ENCODE measurements around the gene GRHPR.
"Not testable (repeated sequence)": the region's sequence is repeated elsewhere in the genome, so short reads cannot be mapped to it uniquely, and the experiment has no call there.

The GRHPR gene

GRCh38 chr9:37451628-37452027 is 29.1 kb downstream of the GRHPR start:
- no peak for FAIRE-seq

GRCh38 chr9:37452611-37453010 is 30.1 kb downstream of the GRHPR start:
- no peak for FAIRE-seq

GRCh38 chr9:37453827-37454226 is 31.3 kb downstream of the GRHPR start:
- FAIRE-seq = no peak

GRCh38 chr9:37454238-37454637 is 31.7 kb downstream of the GRHPR start:
- FAIRE-seq = no peak

- FAIRE-seq = no peak
Measured at GRCh38 chr9:37455884-37456647, 33.6 kb downstream of the GRHPR start.

GRCh38 chr9:37456817-37457216 is 34.3 kb downstream of the GRHPR start:
- FAIRE-seq = no peak

- FAIRE-seq = no peak
Measured at GRCh38 chr9:37464006-37464405, 41.5 kb downstream of the GRHPR start.

- FAIRE-seq = no peak
Measured at GRCh38 chr9:37464426-37465248, 42.1 kb downstream of the GRHPR start.

- peak; percentile 87 for FAIRE-seq
Measured at GRCh38 chr9:37465249-37466036, 42.9 kb downstream of the GRHPR start, which contains the start of gene ZBTB5. Gene ZBTB5, minus strand, starts transcription at chr9:37465450. Its CDS starts 22,899 bp downstream, at chr9:37442551.

GRCh38 chr9:37466037-37466709 is 43.7 kb downstream of the GRHPR start:
- FAIRE-seq = no peak

- FAIRE-seq = not testable (repeated sequence)
Measured at GRCh38 chr9:37467530-37467929, 45.0 kb downstream of the GRHPR start.

- FAIRE-seq = no peak
Measured at GRCh38 chr9:37468620-37469019, 46.1 kb downstream of the GRHPR start.

- FAIRE-seq = no peak
Measured at GRCh38 chr9:37471942-37472684, 49.6 kb downstream of the GRHPR start.

GRCh38 chr9:37473982-37474381 is 51.5 kb downstream of the GRHPR start:
- not testable (repeated sequence) for FAIRE-seq

GRCh38 chr9:37474438-37474837 is 51.9 kb downstream of the GRHPR start:
- no peak for FAIRE-seq

- no peak for FAIRE-seq
Measured at GRCh38 chr9:37476930-37477329, 54.4 kb downstream of the GRHPR start.

GRCh38 chr9:37477443-37477842 is 54.9 kb downstream of the GRHPR start:
- FAIRE-seq = not testable (repeated sequence)

- not testable (repeated sequence) for FAIRE-seq
Measured at GRCh38 chr9:37477987-37478619, 55.6 kb downstream of the GRHPR start.

- FAIRE-seq = no peak
Measured at GRCh38 chr9:37480759-37481158, 58.3 kb downstream of the GRHPR start.

- no peak for FAIRE-seq
Measured at GRCh38 chr9:37485389-37486255, 63.1 kb downstream of the GRHPR start, which contains the start of gene POLR1E. Gene POLR1E, plus strand, starts transcription at chr9:37485948. Its CDS starts 100 bp downstream, at chr9:37486048.
